ENCODE measurements around the gene C19orf33. TPM values are rescaled to one million over a fixed set of nuclear protein-coding genes. Genes with fewer than 3 reads are reported as not detected.

Gene C19orf33
- total and polyA plus RNA-seq, 12 donors = 0.88 to 46.2 (median 3.2) TPM; not detected in 3

- intact Hi-C loops (cut with DNase I) = no loop called here
- Histone ChIP-seq H3K9me3 (replicated peaks in 1 of 3) (no peaks in the 10 kb centered on the region), H3K27ac (no peak overlapping the region), H3K27me3 (no peaks in the 10 kb centered on the region), H3K4me3 (no peak overlapping the region), H3K36me3 (replicated peaks in 1 of 2) (no peaks in the 10 kb centered on the region), H3K4me1 (replicated peaks in 1 of 2) (peaks cover 0 to 5% of the 10 kb centered on the region in 2 donors)
- TF ChIP-seq, protein P1, sequence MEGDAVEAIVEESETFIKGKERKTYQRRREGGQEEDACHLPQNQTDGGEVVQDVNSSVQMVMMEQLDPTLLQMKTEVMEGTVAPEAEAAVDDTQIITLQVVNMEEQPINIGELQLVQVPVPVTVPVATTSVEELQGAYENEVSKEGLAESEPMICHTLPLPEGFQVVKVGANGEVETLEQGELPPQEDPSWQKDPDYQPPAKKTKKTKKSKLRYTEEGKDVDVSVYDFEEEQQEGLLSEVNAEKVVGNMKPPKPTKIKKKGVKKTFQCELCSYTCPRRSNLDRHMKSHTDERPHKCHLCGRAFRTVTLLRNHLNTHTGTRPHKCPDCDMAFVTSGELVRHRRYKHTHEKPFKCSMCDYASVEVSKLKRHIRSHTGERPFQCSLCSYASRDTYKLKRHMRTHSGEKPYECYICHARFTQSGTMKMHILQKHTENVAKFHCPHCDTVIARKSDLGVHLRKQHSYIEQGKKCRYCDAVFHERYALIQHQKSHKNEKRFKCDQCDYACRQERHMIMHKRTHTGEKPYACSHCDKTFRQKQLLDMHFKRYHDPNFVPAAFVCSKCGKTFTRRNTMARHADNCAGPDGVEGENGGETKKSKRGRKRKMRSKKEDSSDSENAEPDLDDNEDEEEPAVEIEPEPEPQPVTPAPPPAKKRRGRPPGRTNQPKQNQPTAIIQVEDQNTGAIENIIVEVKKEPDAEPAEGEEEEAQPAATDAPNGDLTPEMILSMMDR (IDR thresholded peaks at IDR 0.05) = no peak
- 86 to 97% (median 94%) methylated on average over 2 of the region's 2 CpGs for WGBS, 4 donors
- no peak for DNase-seq
Observed at GRCh38 chr19:38340927-38341326, 36.9 kb downstream of the C19orf33 start.

DNA sequence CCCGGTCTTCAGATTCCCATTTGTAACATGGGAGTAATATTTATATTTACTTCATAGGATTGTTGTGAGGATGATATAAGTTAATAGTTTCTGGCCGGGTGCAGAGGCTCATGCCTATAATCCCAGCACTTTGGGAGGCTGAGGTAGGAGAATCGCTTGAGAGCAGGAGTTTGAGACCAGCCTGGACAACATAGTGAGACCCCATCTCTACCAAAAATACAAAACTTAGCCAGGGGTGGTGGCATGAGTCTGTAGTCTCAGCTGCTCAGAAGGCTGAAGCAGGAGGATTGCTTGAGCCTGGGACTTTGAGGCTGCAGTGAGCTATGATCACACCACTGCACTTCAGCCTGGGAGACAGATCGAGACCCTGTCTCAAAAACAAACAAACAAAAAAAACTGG is 42.8 kb downstream of the C19orf33 start:
- no peak overlapping the region for H3K4me3 ChIP-seq
- WGBS, 4 donors = 84 to 95% (median 90%) methylated on average over 4 of the region's 4 CpGs
- no peaks in the 10 kb centered on the region for H3K4me1 ChIP-seq (replicated peaks in 1 of 2)
- H3K27ac ChIP-seq = no peak overlapping the region
- TF ChIP-seq, protein P1 (IDR thresholded peaks at IDR 0.05) = no peak
- no peak for TF ChIP-seq POLR2A (IDR thresholded peaks at IDR 0.05)
- H3K27me3 ChIP-seq = no peaks in the 10 kb centered on the region
- intact Hi-C loops (cut with DNase I) = no loop called here
- H3K9me3 ChIP-seq (replicated peaks in 1 of 3) = no peaks in the 10 kb centered on the region
- DNase-seq = no peak
- H3K36me3 ChIP-seq (replicated peaks in 1 of 2) = no peaks in the 10 kb centered on the region

DNA sequence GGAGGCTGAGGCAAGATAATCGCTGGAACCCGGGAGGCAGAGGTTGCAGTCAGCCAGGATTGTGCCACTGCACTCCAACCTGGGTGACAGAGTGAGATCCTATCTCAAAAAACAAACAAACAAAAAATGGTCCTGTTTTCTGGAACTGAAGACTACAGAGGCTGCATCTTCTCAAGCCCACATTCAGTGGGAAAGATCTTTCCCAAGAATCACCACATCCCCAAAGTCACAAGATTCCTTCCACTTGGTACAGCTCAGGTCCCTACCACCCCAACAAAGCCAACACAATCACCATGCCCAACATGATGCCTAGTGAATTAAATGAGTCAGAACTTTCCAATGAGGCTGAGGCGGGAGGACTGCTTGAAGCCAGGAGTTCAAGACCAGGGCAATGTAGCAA is 46.8 kb downstream of the C19orf33 start:
- DNase-seq = no peak
- H3K4me3 ChIP-seq = no peak overlapping the region

DNA sequence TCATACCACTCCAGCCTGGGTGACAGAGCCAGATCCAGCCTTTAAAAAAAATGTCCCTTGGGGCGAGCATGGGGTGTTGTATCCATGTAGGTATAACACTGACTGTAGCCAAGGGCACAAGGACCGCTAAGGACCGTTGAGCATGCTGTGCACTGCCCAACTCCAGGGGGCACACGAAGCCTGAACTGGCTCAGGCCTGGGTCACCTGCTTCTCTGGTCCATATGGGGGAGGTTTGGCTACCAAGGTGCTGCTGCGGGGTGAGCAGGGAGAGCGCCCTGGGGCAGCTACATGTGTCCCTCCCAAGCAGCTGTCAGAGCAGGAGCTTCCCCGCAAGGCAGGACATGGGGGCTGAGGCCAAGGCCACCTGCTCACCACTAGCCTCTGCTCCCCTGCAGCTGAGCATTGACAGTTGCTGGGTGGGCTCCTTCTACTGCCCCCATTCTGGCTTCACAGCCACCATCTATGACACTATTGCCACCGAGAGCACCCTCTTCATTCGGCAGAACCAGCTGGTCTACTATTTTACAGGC is 47.9 kb downstream of the C19orf33 start:
- H3K36me3 ChIP-seq (replicated peaks in 1 of 2) = no peaks in the 10 kb centered on the region
- intact Hi-C loops (cut with DNase I) = no loop called here
- WGBS, 4 donors = 72 to 81% (median 74%) methylated on average over 3 to 9 of the region's 9 CpGs
- H3K27me3 ChIP-seq = peaks cover 2% of the 10 kb centered on the region
- no peak overlapping the region for H3K4me3 ChIP-seq
- H3K27ac ChIP-seq = no peak overlapping the region
- TF ChIP-seq, protein P1 (IDR thresholded peaks at IDR 0.05) = no peak
- TF ChIP-seq POLR2A (IDR thresholded peaks at IDR 0.05) = no peak
- DNase-seq = no peak
- H3K9me3 ChIP-seq (replicated peaks in 1 of 3) = no peaks in the 10 kb centered on the region
- H3K4me1 ChIP-seq (replicated peaks in 1 of 2) = no peaks in the 10 kb centered on the region

More for the DNA sequence above, 46.8 kb downstream of the C19orf33 start:
- no peaks in the 10 kb centered on the region for H3K9me3 ChIP-seq (replicated peaks in 1 of 3)
- no peak overlapping the region for H3K27ac ChIP-seq
- no peak for TF ChIP-seq POLR2A (IDR thresholded peaks at IDR 0.05)
- H3K27me3 ChIP-seq = no peaks in the 10 kb centered on the region
- H3K4me1 ChIP-seq (replicated peaks in 1 of 2) = no peaks in the 10 kb centered on the region
- intact Hi-C loops (cut with DNase I) = no loop called here
- WGBS, 4 donors = 78 to 92% (median 89%) methylated on average over 3 of the region's 3 CpGs
- H3K36me3 ChIP-seq (replicated peaks in 1 of 2) = no peaks in the 10 kb centered on the region

DNA sequence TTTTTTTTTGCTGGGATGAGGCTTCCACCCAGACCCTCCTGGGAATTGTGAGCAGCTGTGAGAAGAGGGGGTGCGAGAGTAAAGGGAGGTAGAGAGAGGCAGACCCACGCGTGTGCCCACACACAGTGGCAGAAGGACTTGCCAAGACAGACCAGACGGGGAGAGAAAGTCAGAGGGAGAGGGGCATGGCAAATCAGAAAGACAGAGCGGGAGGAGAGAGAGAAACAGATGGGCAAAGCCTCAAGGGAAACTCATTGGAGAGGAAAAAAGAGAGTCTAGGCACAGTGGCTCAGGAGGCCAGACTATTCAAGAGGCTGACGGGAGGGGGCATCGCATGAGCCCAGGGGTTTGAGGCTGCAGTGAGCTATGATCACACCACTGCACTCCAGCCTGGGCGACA is 48.6 kb downstream of the C19orf33 start:
- DNase-seq = no peak
- Histone ChIP-seq H3K4me1 (replicated peaks in 1 of 2) (no peaks in the 10 kb centered on the region), H3K36me3 (replicated peaks in 1 of 2) (no peaks in the 10 kb centered on the region), H3K27me3 (peaks cover 3% of the 10 kb centered on the region), H3K27ac (no peak overlapping the region), H3K4me3 (no peak overlapping the region), H3K9me3 (replicated peaks in 1 of 3) (no peaks in the 10 kb centered on the region)
- no peak for TF ChIP-seq POLR2A (IDR thresholded peaks at IDR 0.05)
- TF ChIP-seq, protein P1 (IDR thresholded peaks at IDR 0.05) = no peak
- intact Hi-C loops (cut with DNase I) = no loop called here
- 74 to 80% (median 79%) methylated on average over 8 of the region's 8 CpGs for WGBS, 4 donors

Data from adrenal gland (tissue), 12 donors.